GM04504 (cell line): Measurements from ENCODE around the gene SOX5.
"Not testable (repeated sequence)": the region's sequence is repeated elsewhere in the genome, so short reads cannot be mapped to it uniquely, and the experiment has no call there.

ENCODE experiments used
- DNase-seq: peaks from one replicate; pipeline ENCODE4 v3.0.0-alpha.2; 2012; ENCODE audit warnings: low read depth

Gene SOX5

DNA sequence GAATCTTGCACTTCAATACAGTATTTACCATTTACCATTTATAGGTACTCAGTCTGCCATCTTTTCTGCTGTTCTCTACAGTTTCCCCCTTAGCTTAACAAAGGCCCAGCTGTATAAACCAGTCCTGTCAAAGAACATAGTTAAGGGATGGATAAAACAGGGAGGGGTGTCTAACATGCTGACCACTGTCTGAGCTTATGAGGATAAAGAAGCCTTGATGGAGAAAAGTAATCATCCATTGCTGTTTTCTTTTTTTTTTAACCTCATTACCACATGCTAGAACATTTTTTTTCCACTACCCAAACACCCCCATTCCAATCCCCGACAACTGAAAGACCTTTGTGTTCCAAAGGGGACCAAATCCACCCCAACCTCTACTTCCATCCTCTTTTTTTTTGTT lies 39.9 kb downstream of the SOX5 start:
- DNase-seq = no peak

DNA sequence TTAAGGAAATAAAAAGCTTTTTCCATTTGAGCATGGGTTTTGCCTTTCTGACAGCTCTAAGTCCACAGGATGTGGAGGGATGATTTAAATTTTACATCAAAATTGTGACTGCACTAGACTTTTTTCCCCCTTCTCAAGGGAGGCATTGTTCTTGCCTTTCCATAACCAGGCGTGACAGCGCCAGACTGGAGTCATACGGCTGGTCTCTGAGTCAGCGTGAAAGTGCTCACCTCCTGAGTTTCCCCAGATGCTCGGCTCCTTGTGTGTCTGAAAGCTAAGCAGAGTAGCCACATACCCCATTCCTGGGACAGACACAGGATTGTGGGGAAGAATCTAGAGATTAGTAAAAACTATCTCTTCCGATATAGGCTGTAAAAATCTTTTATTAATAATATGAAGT lies 43.1 kb downstream of the SOX5 start:
- DNase-seq = peak; percentile 1

DNA sequence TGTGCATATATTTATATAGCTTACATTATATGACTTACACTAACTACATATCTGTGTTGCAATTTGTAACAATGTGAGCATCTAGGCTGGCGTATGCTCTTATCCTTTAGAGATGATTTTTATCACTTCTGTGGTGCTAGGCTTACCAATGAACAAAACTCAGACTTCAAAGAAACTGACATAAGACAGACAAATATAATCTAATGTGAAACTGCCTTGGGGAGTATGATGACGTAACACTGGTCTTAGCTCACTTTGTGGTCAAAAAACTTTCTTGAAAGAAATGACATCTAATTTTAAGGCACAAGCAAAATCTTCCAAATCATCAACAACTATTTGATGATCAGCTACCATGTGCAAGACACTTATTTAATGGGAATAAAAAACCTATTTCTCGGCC lies 50.0 kb downstream of the SOX5 start:
- DNase-seq = no peak

DNA sequence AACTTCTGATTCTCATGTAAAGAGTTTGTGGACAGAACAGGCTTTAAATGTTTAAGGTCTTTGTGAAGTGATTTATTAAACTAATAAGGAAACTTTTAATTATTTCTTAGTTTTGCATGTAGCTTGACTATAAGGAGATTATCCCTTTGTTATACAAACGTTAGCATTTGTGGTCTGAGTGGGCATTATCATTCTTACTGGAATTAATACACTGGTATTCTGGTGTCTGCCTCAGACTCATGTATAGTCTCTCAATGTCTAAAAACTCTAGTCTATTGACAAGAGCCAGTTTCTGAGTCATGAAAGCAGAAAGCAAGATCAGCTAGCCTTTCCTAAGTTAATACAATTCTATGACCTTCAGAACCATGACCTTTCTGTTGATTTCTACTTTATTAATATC lies 51.3 kb downstream of the SOX5 start:
- no peak for DNase-seq

GRCh38 chr12:23895792-23896218 lies 53.7 kb downstream of the SOX5 start:
- DNase-seq = no peak

DNA sequence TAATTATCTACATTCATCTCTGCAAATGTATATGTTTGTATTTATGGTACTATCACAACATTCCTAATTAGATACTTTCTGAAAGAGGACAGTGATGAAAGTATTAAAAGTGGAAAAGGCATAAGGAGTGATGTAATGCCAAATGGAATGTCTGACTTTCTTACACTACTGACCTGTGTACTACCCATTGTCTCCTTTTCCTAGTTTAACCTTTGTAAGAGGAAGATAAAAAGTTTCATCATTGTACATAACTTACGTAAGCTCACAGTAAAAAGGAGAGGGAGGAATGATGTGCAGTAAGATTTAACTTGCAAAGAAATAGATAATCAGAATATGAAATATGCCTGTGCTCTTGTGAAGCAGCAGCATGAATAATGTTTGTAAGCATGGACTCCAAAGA lies 55.9 kb downstream of the SOX5 start:
- no peak for DNase-seq

- no peak for DNase-seq
Observed at GRCh38 chr12:23891115-23891514, 58.4 kb downstream of the SOX5 start.

GRCh38 chr12:23889069-23889440 lies 60.4 kb downstream of the SOX5 start:
- no peak for DNase-seq

DNA sequence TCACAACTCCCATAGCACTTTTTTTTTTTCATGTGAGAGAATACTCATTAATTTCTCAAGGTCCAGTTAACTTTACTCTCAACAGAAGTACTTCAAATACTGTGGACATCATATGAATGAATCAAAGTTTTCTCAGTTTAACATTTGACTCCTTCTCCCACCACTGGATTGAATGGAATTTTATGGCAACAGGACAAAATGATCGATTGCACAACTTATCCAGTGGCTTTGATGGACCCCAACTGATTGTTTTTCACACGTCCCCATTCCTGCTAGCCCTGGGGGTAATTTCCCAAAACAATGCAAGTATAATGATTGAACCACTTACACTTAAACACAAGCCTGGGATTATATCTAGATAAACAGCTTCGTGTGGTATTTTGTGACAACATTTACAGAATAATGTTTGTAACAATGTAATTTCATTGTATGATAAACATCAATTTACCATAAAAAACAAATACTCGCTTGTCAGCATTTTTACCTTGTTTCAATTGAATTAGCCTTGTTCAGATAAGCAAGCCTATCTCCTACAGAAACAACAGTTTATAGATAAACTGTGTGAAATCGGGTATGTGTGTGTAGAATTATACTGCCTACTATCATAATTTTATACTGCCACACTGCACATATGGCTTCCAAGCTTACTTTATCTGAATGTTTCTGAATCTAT lies 60.9 kb downstream of the SOX5 start:
- no peak for DNase-seq

DNA sequence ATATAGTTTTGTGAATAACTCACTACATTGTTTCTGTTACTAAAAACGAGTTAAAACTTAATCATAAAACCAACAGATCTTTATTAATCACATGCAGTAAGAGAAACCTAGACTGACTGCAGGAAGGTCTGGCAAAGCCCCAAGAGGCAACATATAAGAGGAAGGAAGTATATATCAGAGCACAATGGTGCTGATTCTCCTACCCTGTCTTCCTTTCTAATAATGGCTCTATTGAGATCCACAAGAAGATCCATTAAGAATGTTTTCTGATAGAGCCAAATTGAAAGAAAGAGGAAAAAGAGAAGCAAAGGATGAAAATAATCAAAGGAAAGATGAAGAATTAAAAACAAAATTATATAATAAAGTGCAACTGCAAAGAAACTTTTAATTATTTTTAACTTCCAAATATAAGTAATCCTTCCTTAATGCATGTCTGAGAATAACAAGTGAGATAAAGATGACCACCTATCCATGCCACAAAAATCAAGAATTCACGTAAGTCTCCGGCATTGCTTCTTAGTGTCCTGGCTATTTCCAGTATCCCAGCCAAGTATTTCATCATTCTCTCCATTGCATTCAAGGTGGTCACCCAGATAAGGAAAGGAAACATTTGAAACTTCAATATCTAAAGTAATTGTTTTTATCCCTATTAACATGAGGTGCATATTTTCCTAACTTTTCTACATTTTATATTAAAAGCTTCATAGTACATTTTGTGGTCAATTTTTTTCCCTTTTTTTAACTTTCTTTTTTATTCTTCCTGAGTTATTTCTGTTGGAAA lies 62.2 kb downstream of the SOX5 start:
- DNase-seq = no peak

DNA sequence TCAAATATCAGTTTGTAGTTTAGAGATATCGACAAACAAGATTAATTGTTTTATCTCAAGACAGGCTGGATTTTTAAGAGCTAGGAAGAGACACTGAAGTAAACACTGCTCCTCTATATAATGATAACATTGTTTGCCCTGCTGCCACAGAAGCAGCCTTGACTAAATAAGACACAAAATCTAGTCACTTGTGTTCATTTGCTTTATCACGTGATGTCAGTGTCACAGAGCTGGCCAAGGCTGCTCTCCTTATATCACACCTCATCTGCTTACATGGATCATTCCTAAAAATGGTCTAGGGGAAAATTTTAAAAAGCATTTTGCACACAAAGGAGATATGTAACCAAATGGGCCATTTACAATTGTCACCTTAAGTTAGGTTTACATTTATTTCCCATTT lies 64.1 kb downstream of the SOX5 start:
- DNase-seq = no peak

GRCh38 chr12:23884909-23885308 lies 64.6 kb downstream of the SOX5 start:
- no peak for DNase-seq

DNA sequence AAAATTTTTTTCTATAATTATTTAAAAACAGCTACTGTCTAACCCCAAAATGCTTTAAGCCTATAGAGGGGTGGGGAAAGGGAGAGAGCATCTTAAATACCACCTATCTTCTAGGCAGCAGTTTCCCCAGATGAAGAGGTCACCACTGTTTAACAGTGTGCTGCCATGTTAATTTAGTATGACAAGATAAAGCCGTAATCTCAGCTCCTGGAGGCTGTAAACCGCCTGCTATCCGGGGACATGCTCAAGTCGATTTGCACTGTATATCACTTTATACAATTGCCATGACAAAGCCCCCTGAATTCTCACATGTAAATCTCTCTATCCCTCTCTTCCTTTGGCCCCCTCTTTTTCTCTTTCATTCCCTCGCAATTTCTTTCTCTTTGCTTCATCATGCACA lies 68.5 kb downstream of the SOX5 start:
- DNase-seq = no peak

DNA sequence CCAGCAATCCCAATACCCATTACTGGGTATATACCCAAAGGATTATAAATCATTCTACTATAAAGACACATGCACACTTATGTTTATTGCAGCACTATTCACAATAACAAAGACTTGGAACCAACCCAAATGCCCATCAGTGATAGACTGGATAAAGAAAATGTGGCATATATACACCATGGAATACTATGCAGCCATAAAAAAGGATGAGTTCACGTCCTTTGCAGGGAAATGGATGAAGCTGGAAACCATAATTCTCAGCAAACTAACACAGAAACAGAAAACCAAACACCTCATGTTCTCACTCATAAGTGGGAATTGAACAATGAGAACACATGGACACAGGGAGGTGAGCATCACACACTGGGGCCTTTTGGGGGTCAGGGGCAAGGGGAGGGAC lies 72.9 kb downstream of the SOX5 start:
- not testable (repeated sequence) for DNase-seq

GRCh38 chr12:23867794-23868193 lies 81.7 kb downstream of the SOX5 start:
- DNase-seq = no peak

DNA sequence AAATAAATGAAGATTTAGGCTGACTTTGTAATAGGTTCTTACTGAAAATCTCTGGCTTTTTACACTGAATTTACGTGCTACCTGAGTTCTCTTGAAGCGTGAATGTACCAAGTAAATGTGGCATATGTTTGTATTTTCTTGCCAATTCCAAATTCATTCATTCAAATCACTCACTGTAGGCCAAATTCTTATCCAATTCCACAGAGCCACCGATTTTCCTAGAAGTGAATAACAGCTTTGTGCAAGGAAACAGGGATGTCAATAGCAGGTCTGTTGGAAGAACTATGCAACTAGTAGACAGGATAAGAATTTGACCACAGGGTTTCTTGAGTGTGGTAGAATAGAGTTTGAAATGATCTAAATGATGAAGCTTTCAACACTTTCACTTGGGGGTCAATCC lies 86.8 kb downstream of the SOX5 start:
- DNase-seq = no peak

DNA sequence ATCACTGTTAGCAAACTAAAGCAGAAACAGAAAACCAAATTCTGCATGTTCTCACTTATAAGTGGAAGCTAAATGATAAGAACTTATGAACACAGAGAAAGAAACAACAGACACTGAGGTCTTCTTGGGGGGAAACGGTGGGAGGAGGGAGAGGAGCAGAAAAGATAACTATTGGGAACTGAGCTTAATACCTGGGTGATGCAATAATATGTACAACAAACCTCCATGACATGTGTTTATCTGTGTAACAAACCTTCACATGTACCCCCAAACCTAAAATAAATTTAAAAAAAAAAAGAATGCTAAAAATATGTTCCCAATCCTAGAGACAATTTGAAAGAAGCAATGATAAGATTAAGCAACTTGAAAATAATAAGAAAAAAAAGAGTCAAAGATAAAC lies 89.5 kb downstream of the SOX5 start:
- DNase-seq = no peak

GRCh38 chr12:23857178-23857577 lies 92.3 kb downstream of the SOX5 start:
- DNase-seq = no peak

DNA sequence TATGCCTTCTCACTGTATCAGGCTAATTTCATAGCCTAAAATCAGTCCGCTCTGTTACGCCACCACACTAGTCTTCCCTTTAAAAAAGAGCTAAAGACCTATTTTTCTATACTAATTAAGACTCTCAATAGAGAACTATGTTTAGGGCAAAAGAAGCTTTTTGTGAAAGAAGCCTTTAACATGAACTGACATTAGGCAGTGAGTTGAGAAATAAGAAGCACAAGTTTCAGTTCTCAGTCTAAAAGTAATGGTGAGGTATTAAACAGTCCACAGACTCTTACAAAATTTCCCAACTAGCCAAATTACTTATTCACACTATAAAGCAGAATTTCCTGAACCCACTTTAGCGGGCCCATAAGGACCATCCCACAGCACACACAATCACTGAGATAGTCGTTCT lies 93.7 kb downstream of the SOX5 start:
- DNase-seq = no peak

DNA sequence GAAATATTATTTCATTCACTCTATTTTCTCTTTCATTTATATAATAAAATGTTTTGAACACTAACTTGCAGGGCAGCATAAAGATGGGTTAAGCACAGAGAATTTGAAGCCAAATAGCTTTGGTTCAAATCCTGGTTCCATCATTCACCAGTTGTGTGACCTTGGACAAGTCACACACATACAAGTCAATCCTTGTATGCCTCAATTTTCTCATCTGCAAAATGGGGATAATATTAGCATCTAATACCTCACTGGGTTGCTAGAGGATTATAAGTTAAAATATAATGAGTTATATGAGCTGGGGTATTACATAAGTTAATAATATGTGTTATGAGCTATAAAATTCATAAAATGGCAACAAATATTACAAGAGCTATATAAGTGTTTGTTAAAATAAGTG lies 94.9 kb downstream of the SOX5 start:
- DNase-seq = no peak

GRCh38 chr12:23853640-23854039 lies 95.8 kb downstream of the SOX5 start:
- DNase-seq = no peak

DNA sequence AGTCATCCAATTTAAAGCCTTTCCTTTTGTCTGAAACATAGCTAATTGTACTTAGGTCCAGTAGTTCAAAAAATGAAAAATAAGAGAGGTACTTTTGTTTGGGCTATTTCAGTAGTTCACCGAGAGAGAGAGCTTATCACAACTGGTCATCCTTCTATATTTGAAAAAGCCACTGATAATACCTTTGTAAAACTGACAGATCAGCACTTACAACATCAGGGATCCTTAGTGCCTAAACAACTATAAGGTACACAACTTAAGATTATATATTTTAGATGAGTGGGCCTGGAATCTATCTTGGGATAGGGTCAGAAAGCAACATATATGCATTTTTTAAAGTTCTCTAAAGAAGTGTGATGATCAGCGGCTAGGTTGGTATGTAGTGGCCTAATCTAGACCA lies 97.9 kb downstream of the SOX5 start:
- DNase-seq = no peak

- DNase-seq = no peak
Observed at GRCh38 chr12:23847857-23848256, 101.6 kb downstream of the SOX5 start.

- DNase-seq = no peak
Observed at GRCh38 chr12:23843958-23844357, 105.5 kb downstream of the SOX5 start.
